Fibroblast of peridontal ligament (primary cell): ENCODE measurements around the gene NSD1.

Experiments used
- DNase-seq: peaks from one replicate; pipeline ENCODE4 v3.0.0-alpha.2; 2010; ENCODE audit errors: extremely low read depth

NSD1 gene

GRCh38 chr5:177349762-177350161 lies 216.2 kb downstream of the NSD1 start:
- no peak for DNase-seq
